Mucosa of descending colon (tissue), 3 donors: ENCODE data around the gene FN1. TPM values are rescaled to one million over a fixed set of nuclear protein-coding genes. Genes with fewer than 3 reads are reported as not detected.

ENCODE experiments used
- ATAC-seq: fragments of 200-7000 bp; cut with Tn5 transposase; one replicate; pipeline ENCODE4 v1.9.1; 2020; ENCODE audit warnings: mild to moderate bottlenecking, moderate library complexity
- DNase-seq, 3 donors: peaks; one replicate each; pipeline ENCODE4 v3.0.0-alpha.2; 2020
- H3K36me3 ChIP-seq: fragments of 200-600 bp; one replicate; pipeline ENCODE4 v1.8.0; 2021; ENCODE audit warnings: low read depth, mild to moderate bottlenecking
- H3K4me1 ChIP-seq: fragments of 200-600 bp; one replicate; pipeline ENCODE4 v1.8.0; 2021; ENCODE audit warnings: low read depth, mild to moderate bottlenecking
- H3K4me3 ChIP-seq: fragments of 200-600 bp; one replicate; pipeline ENCODE4 v1.8.0; 2021; ENCODE audit warnings: mild to moderate bottlenecking
- H3K9me3 ChIP-seq: fragments of 200-600 bp; one replicate; pipeline ENCODE4 v1.8.0; 2021; ENCODE audit warnings: mild to moderate bottlenecking
- CTCF ChIP-seq: fragments of 200-600 bp; IDR thresholded peaks from one replicate; pipeline ENCODE4 v1.8.0; 2022; ENCODE audit warnings: antibody characterized with exemption, mild to moderate bottlenecking
- intact Hi-C, 2 donors: fragments of 100-400 bp; cut with DNase I in 1 of 2; cut with micrococcal nuclease in 1 of 2; formaldehyde crosslinking; loops; one replicate each; pipeline versions ENCODE4 v1.11.0 to v1.11.1; 2022; cut with DNase I, micrococcal nuclease
- total RNA-seq, 3 donors: library from RNA; stranded (reverse); fragmentation: NEBNext Ultra II Directional in 2 of 3; extraction: Animal tissue kit (Norgen Biotek cat#: 25700) in 2 of 3; gene quantifications; one replicate each; pipeline versions ENCODE4 v1.2.1 to v1.2.4, GENCODE V29; 2021 to 2023
- donor health status: DM: no; HTN: no; CAD: no; lungs with moderate emphysema.
- donor health status: DM: no; HTN: no; CAD: no.
- donor health status: DM: no; HTN: yes; CAD: no.

FN1 gene
- total RNA-seq, 3 donors from 2014 or later: 30.3 to 1,060 (median 208) TPM

GRCh38 chr2:215391531-215391930 is 44.3 kb downstream of the FN1 start:
- H3K36me3 ChIP-seq: no peaks in the 10 kb centered on the region
- no peak for ATAC-seq
- no peaks in the 10 kb centered on the region for H3K4me1 ChIP-seq
- H3K9me3 ChIP-seq: no peaks in the 10 kb centered on the region
- TF ChIP-seq CTCF: no peak
- no peak overlapping the region for H3K4me3 ChIP-seq
- no peak for DNase-seq
- intact Hi-C loops: no loop called here

- TF ChIP-seq CTCF: no peak
- no peak overlapping the region for H3K4me3 ChIP-seq
- DNase-seq: no peak
- no peaks in the 10 kb centered on the region for H3K36me3 ChIP-seq
- intact Hi-C loops: no loop called here
- H3K9me3 ChIP-seq: no peaks in the 10 kb centered on the region
- no peaks in the 10 kb centered on the region for H3K4me1 ChIP-seq
- no peak for ATAC-seq
Measured at GRCh38 chr2:215390550-215390913, 45.3 kb downstream of the FN1 start.

- ATAC-seq: no peak
- no peaks in the 10 kb centered on the region for H3K9me3 ChIP-seq
- H3K4me3 ChIP-seq: no peak overlapping the region
- intact Hi-C loops: no loop called here
- no peak for TF ChIP-seq CTCF
- H3K4me1 ChIP-seq: no peaks in the 10 kb centered on the region
- DNase-seq: no peak
- no peaks in the 10 kb centered on the region for H3K36me3 ChIP-seq
Measured at GRCh38 chr2:215388002-215388728, 47.7 kb downstream of the FN1 start.

- DNase-seq (no peak), ATAC-seq (no peak)
- no peak for TF ChIP-seq CTCF
- no peaks in the 10 kb centered on the region for H3K4me1 ChIP-seq
- intact Hi-C loops: no loop called here
- no peak overlapping the region for H3K4me3 ChIP-seq
- H3K9me3 ChIP-seq: no peaks in the 10 kb centered on the region
- no peaks in the 10 kb centered on the region for H3K36me3 ChIP-seq
Measured at GRCh38 chr2:215386566-215386965, 49.3 kb downstream of the FN1 start.

- Histone ChIP-seq H3K9me3 (no peaks in the 10 kb centered on the region), H3K4me3 (no peak overlapping the region), H3K36me3 (no peaks in the 10 kb centered on the region), H3K4me1 (no peaks in the 10 kb centered on the region)
- intact Hi-C loops: no loop called here
- DNase-seq: no peak
- no peak for ATAC-seq
- no peak for TF ChIP-seq CTCF
Measured at GRCh38 chr2:215384710-215385109, 51.2 kb downstream of the FN1 start.
